WTC11 (cell line): Measurements from ENCODE around the gene GSDME. TPM values are rescaled to one million over a fixed set of nuclear protein-coding genes. Genes with fewer than 3 reads are reported as not detected.

Experiments
- ATAC-seq: fragments of 200-7000 bp; cut with Tn5 transposase; 2 replicates; pipeline ENCODE4 v1.10.0; 2021; ENCODE audit warnings: mild to moderate bottlenecking, moderate library complexity
- CTCF ChIA-PET: fragments of 300-600 bp; sonication (Branson Sonifier 250); formaldehyde crosslinking; loops from one replicate; lab custom pipeline; 2021; ENCODE audit warnings: antibody characterized with exemption; lab: Charles Lee
- POLR2A ChIA-PET: fragments of 350-600 bp; sonication (Branson Sonifier 250); formaldehyde crosslinking; loops from one replicate; lab custom pipeline; 2021; ENCODE audit warnings: antibody characterized with exemption; lab: Charles Lee
- DNase-seq: peaks from one replicate; pipeline ENCODE4 v3.0.0; 2021; ENCODE audit warnings: low spot score
- H3K27ac Mint-ChIP-seq: 2 replicates; pipeline ENCODE4 v1.8.0; 2021; ENCODE audit warnings: mixed read lengths
- H3K27me3 Mint-ChIP-seq: 2 replicates; pipeline ENCODE4 v1.8.0; 2021; ENCODE audit warnings: low read depth, mild to moderate bottlenecking, moderate library complexity, mixed read lengths
- H3K36me3 Mint-ChIP-seq: 2 replicates; pipeline ENCODE4 v1.8.0; 2021; ENCODE audit warnings: mixed read lengths
- H3K4me1 Mint-ChIP-seq: 2 replicates; pipeline ENCODE4 v1.8.0; 2022; ENCODE audit warnings: mixed read lengths
- H3K4me3 Mint-ChIP-seq: 2 replicates; pipeline ENCODE4 v1.8.0; 2021; ENCODE audit warnings: mild to moderate bottlenecking, moderate library complexity, mixed read lengths
- H3K9me3 Mint-ChIP-seq: 2 replicates; pipeline ENCODE4 v1.8.0; 2021; ENCODE audit warnings: mixed read lengths
- AR ChIP-seq: fragments of 250-450 bp; sonication (Bioruptor Pico); IDR thresholded peaks from 2 replicates; pipeline ENCODE4 v1.9.0; 2021; ENCODE audit warnings: mild to moderate bottlenecking
- ATF6 ChIP-seq: sonication (generic); formaldehyde crosslinking; IDR thresholded peaks from 2 replicates; pipeline ENCODE4 v1.8.1; 2023; ENCODE audit warnings: mild to moderate bottlenecking, missing genetic modification reagents
- CBFB ChIP-seq: sonication (generic); formaldehyde crosslinking; IDR thresholded peaks from 2 replicates; pipeline ENCODE4 v1.8.1; 2022; ENCODE audit warnings: mild to moderate bottlenecking, low read depth, missing genetic modification reagents
- E2F4 ChIP-seq: sonication (generic); formaldehyde crosslinking; IDR thresholded peaks from 2 replicates; pipeline ENCODE4 v1.8.1; 2022; ENCODE audit warnings: low read depth, mild to moderate bottlenecking, moderate library complexity, missing genetic modification reagents, borderline replicate concordance
- ELF4 ChIP-seq: sonication (generic); formaldehyde crosslinking; IDR thresholded peaks from 2 replicates; pipeline ENCODE4 v1.8.1; 2022; ENCODE audit warnings: low read depth, mild to moderate bottlenecking, moderate library complexity, missing genetic modification reagents
- ERG ChIP-seq: fragments of 250-450 bp; sonication (Bioruptor Pico); IDR thresholded peaks from 2 replicates; pipeline ENCODE4 v1.8.0; 2021; ENCODE audit warnings: mild to moderate bottlenecking
- ESRRA ChIP-seq: sonication (generic); formaldehyde crosslinking; IDR thresholded peaks from 2 replicates; pipeline ENCODE4 v1.8.1; 2022; ENCODE audit warnings: mild to moderate bottlenecking, missing genetic modification reagents, borderline replicate concordance
- ETV6 ChIP-seq: sonication (generic); formaldehyde crosslinking; IDR thresholded peaks from 2 replicates; pipeline ENCODE4 v1.8.1; 2022; ENCODE audit warnings: mild to moderate bottlenecking, missing genetic modification reagents
- FOXK1 ChIP-seq: sonication (generic); formaldehyde crosslinking; IDR thresholded peaks from 2 replicates; pipeline ENCODE4 v1.8.0; 2022; ENCODE audit warnings: mild to moderate bottlenecking, moderate library complexity, missing genetic modification reagents
- GTF2I ChIP-seq: fragments of 250-450 bp; sonication (Bioruptor Pico); conservative IDR thresholded peaks from 2 replicates; pipeline ENCODE4 v1.4.0; 2021; ENCODE audit warnings: mild to moderate bottlenecking
- HMGA2 ChIP-seq: fragments of 250-450 bp; sonication (Bioruptor Pico); IDR thresholded peaks from 2 replicates; pipeline ENCODE4 v1.4.0; 2021; ENCODE audit warnings: mild to moderate bottlenecking, moderate library complexity
- NFATC4 ChIP-seq: fragments of 250-450 bp; sonication (Bioruptor Pico); IDR thresholded peaks from 2 replicates; pipeline ENCODE4 v1.9.0; 2021; ENCODE audit warnings: mild to moderate bottlenecking
- NFE2L1 ChIP-seq: sonication (generic); formaldehyde crosslinking; IDR thresholded peaks from 2 replicates; pipeline ENCODE4 v1.8.1; 2023; ENCODE audit warnings: missing genetic modification reagents
- NR2C2 ChIP-seq: sonication (generic); formaldehyde crosslinking; IDR thresholded peaks from 2 replicates; pipeline ENCODE4 v1.8.0; 2022; ENCODE audit warnings: mild to moderate bottlenecking, missing genetic modification reagents
- RORB ChIP-seq: fragments of 250-450 bp; sonication (Bioruptor Pico); IDR thresholded peaks from 2 replicates; pipeline ENCODE4 v1.9.0; 2021; ENCODE audit warnings: mild to moderate bottlenecking
- TP53 ChIP-seq: sonication (generic); formaldehyde crosslinking; IDR thresholded peaks from 2 replicates; pipeline ENCODE4 v1.8.1; 2023; ENCODE audit warnings: mild to moderate bottlenecking, missing genetic modification reagents
- USF2 ChIP-seq: sonication (generic); formaldehyde crosslinking; IDR thresholded peaks from 2 replicates; pipeline ENCODE4 v1.8.1; 2023; ENCODE audit warnings: mild to moderate bottlenecking, missing genetic modification reagents, moderate library complexity
- ZBTB21 ChIP-seq: sonication (generic); formaldehyde crosslinking; IDR thresholded peaks from 2 replicates; pipeline ENCODE4 v1.8.1; 2023; ENCODE audit warnings: mild to moderate bottlenecking, missing genetic modification reagents, borderline replicate concordance
- ZNF138 ChIP-seq: sonication (generic); formaldehyde crosslinking; conservative IDR thresholded peaks from 2 replicates; pipeline ENCODE4 v1.8.1; 2022; ENCODE audit warnings: mild to moderate bottlenecking, moderate library complexity, missing genetic modification reagents
- ZNF416 ChIP-seq: fragments of 250-450 bp; sonication (Bioruptor Pico); IDR thresholded peaks from 2 replicates; pipeline ENCODE4 v1.9.0; 2021; ENCODE audit warnings: mild to moderate bottlenecking, inconsistent platforms
- total RNA-seq: library from RNA; stranded (reverse); gene quantifications from 3 replicates; pipeline ENCODE4 v1.2.3, GENCODE V29; 2021
- TF ChIP-seq, protein P1 (sequence below): sonication (generic); formaldehyde crosslinking; conservative IDR thresholded peaks from 2 replicates; pipeline ENCODE4 v1.8.1; 2023; ENCODE audit warnings: mild to moderate bottlenecking, low read depth, missing genetic modification reagents, moderate library complexity
- TF ChIP-seq, protein P2 (sequence below): fragments of 250-450 bp; sonication (Bioruptor Pico); IDR thresholded peaks from 2 replicates; pipeline ENCODE4 v1.9.0; 2021; ENCODE audit warnings: mild to moderate bottlenecking

Gene GSDME
- total RNA-seq, 1 experiment from 2014 or later = 4.8 TPM

- CTCF ChIA-PET = no interaction called here
- DNase-seq (no peak), ATAC-seq (no peak)
- Mint-ChIP-seq H3K36me3 (peaks cover 10% of the 10 kb centered on the region), H3K4me1 (peaks cover 22% of the 10 kb centered on the region), H3K4me3 (no peak overlapping the region), H3K27me3 (no peaks in the 10 kb centered on the region), H3K9me3 (0 out of 2 replicates have a peak, but pooled peaks cover 7% of the 10 kb centered on the region), H3K27ac (no peak overlapping the region)
- TF ChIP-seq ESRRA (CRISPR knock-in tag) = no peak
- TF ChIP-seq ELF4 (CRISPR knock-in tag) = no peak
- no peak for TF ChIP-seq FOXK1 (CRISPR knock-in tag)
- TF ChIP-seq NR2C2 (CRISPR knock-in tag) = no peak
- no peak for TF ChIP-seq RORB (CRISPR knock-in tag)
- TF ChIP-seq NFE2L1 (CRISPR knock-in tag) = no peak
- no peak for TF ChIP-seq ZBTB21 (CRISPR knock-in tag)
- TF ChIP-seq, protein P1, sequence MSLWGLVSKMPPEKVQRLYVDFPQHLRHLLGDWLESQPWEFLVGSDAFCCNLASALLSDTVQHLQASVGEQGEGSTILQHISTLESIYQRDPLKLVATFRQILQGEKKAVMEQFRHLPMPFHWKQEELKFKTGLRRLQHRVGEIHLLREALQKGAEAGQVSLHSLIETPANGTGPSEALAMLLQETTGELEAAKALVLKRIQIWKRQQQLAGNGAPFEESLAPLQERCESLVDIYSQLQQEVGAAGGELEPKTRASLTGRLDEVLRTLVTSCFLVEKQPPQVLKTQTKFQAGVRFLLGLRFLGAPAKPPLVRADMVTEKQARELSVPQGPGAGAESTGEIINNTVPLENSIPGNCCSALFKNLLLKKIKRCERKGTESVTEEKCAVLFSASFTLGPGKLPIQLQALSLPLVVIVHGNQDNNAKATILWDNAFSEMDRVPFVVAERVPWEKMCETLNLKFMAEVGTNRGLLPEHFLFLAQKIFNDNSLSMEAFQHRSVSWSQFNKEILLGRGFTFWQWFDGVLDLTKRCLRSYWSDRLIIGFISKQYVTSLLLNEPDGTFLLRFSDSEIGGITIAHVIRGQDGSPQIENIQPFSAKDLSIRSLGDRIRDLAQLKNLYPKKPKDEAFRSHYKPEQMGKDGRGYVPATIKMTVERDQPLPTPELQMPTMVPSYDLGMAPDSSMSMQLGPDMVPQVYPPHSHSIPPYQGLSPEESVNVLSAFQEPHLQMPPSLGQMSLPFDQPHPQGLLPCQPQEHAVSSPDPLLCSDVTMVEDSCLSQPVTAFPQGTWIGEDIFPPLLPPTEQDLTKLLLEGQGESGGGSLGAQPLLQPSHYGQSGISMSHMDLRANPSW (CRISPR knock-in tag) = no peak
- no peak for TF ChIP-seq ATF6 (CRISPR knock-in tag)
- TF ChIP-seq, protein P2, sequence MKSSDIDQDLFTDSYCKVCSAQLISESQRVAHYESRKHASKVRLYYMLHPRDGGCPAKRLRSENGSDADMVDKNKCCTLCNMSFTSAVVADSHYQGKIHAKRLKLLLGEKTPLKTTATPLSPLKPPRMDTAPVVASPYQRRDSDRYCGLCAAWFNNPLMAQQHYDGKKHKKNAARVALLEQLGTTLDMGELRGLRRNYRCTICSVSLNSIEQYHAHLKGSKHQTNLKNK (CRISPR knock-in tag) = no peak
- TF ChIP-seq TP53 (CRISPR knock-in tag) = no peak
- TF ChIP-seq ZNF416 (CRISPR knock-in tag) = no peak
- no peak for TF ChIP-seq ERG (CRISPR knock-in tag)
- TF ChIP-seq ETV6 (CRISPR knock-in tag) = no peak
- TF ChIP-seq GTF2I (CRISPR knock-in tag) = no peak
- no peak for TF ChIP-seq CBFB (CRISPR knock-in tag)
- TF ChIP-seq NFATC4 (CRISPR knock-in tag) = no peak
- TF ChIP-seq USF2 (CRISPR knock-in tag) = no peak
- POLR2A ChIA-PET = no interaction called here
Measured at GRCh38 chr7:24660546-24660945, 96.7 kb downstream of the GSDME start.

DNA sequence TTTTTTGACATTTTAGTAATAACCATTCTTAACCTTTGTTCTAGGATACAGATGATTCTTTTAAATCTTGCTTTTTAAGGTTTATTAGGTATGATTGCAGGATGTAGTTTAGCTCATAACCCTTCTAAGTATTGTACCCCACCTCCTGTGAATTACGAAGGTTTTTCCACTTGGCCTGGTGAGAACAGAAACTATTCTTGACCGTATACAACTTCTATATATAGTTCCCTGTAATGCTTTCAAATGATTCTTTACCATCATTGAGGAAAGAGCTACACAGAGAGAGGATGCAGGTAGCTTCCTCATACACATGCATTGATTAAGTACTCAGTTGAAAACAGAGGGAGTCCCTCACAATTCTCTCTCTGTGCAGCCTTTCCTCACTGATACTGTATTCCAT is 97.8 kb downstream of the GSDME start:
- ATAC-seq (no peak), DNase-seq (no peak)
- ChIA-PET POLR2A (no interaction called here), CTCF (no interaction called here)
- H3K27me3 Mint-ChIP-seq = no peaks in the 10 kb centered on the region
- H3K4me1 Mint-ChIP-seq = peaks cover 14% of the 10 kb centered on the region
- H3K4me3 Mint-ChIP-seq = no peak overlapping the region
- 0 out of 2 replicates have a peak, but pooled peaks cover 7% of the 10 kb centered on the region for H3K9me3 Mint-ChIP-seq
- H3K27ac Mint-ChIP-seq = peak overlapping the region; percentile 66
- peaks cover 10% of the 10 kb centered on the region for H3K36me3 Mint-ChIP-seq
- TF ChIP-seq ATF6 (CRISPR knock-in tag) (no peak), HMGA2 (CRISPR knock-in tag) (no peak), ZNF138 (CRISPR knock-in tag) (no peak), CBFB (CRISPR knock-in tag) (no peak), AR (no peak), E2F4 (CRISPR knock-in tag) (no peak)
